Progenitor cell of endocrine pancreas (in vitro differentiated cells): Measurements from ENCODE around the gene SLC2A11. TPM values are rescaled to one million over a fixed set of nuclear protein-coding genes. Genes with fewer than 3 reads are reported as not detected.
A peak's percentile ranks its signal among the peaks of the same experiment; 100 is the strongest.

ENCODE experiments used
- DNase-seq: peaks from one replicate; pipeline ENCODE4 v3.0.0; 2021; ENCODE audit warnings: low spot score; ENCODE audit not compliant: unreplicated experiment
- H3K27ac Mint-ChIP-seq: 2 replicates; pipeline ENCODE4 v1.8.0; 2021; ENCODE audit warnings: mild to moderate bottlenecking, moderate library complexity, mixed read lengths
- H3K27me3 Mint-ChIP-seq: 2 replicates; pipeline ENCODE4 v1.8.0; 2021; ENCODE audit warnings: mixed read lengths
- H3K36me3 Mint-ChIP-seq: 2 replicates; pipeline ENCODE4 v1.8.0; 2022; ENCODE audit warnings: mixed read lengths; ENCODE audit not compliant: insufficient read depth
- H3K4me1 Mint-ChIP-seq: 2 replicates; pipeline ENCODE4 v1.8.0; 2021; ENCODE audit warnings: low read depth, mixed read lengths
- H3K4me3 Mint-ChIP-seq: 2 replicates; pipeline ENCODE4 v1.8.0; 2021; ENCODE audit warnings: low read depth, mild to moderate bottlenecking, moderate library complexity, mixed read lengths
- H3K9me3 Mint-ChIP-seq: 2 replicates; pipeline ENCODE4 v1.8.0; 2021; ENCODE audit warnings: low read depth, mixed read lengths
- total RNA-seq: library from RNA; stranded (reverse); gene quantifications from 2 replicates; pipeline ENCODE4 v1.2.1, GENCODE V29; 2021
- TF ChIP-seq, protein P1 (sequence below): fragments of 200-600 bp; sonication (generic); IDR thresholded peaks from one replicate; pipeline ENCODE4 v1.5.0; 2021; ENCODE audit warnings: antibody characterized with exemption, mild to moderate bottlenecking; ENCODE audit not compliant: unreplicated experiment

SLC2A11 gene
- total RNA-seq, 1 donor from 2014 or later: 39.7 TPM

DNA sequence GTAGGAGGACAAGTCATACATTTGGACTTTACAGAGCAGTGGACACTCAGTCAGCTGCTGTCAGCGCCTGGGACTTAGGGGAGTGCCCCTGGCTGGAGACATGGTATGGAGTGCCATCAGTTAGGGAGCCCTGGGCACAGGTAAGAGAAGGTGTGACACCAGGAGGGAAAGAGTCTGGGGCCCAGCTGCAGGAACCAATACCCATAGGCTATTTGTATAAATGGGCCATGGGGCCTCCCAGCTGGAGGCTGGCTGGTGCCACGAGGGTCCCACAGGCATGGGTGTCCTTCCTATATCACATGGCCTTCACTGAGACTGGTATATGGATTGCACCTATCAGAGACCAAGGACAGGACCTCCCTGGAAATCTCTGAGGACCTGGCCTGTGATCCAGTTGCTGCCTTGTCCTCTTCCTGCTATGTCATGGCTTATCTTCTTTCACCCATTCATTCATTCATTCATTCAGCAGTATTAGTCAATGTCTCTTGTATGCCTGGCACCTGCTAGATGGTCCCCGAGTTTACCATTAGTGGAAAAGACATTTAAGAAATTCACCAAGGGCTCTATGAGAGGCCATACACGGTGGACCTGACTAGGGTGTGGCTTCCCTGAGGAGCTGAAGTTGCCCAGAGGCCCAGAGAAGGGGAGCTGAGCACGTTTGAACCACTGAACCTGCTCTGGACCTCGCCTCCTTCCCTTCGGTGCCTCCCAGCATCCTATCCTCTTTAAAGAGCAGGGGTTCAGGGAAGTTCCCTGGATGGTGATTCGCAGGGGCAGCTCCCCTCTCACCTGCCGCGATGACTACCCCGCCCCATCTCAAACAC, 35.7 kb downstream of the SLC2A11 start:
- H3K4me1 Mint-ChIP-seq: peaks cover 11% of the 10 kb centered on the region
- H3K36me3 Mint-ChIP-seq: peaks cover 9% of the 10 kb centered on the region
- TF ChIP-seq, protein P1, sequence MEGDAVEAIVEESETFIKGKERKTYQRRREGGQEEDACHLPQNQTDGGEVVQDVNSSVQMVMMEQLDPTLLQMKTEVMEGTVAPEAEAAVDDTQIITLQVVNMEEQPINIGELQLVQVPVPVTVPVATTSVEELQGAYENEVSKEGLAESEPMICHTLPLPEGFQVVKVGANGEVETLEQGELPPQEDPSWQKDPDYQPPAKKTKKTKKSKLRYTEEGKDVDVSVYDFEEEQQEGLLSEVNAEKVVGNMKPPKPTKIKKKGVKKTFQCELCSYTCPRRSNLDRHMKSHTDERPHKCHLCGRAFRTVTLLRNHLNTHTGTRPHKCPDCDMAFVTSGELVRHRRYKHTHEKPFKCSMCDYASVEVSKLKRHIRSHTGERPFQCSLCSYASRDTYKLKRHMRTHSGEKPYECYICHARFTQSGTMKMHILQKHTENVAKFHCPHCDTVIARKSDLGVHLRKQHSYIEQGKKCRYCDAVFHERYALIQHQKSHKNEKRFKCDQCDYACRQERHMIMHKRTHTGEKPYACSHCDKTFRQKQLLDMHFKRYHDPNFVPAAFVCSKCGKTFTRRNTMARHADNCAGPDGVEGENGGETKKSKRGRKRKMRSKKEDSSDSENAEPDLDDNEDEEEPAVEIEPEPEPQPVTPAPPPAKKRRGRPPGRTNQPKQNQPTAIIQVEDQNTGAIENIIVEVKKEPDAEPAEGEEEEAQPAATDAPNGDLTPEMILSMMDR: no peak
- H3K4me3 Mint-ChIP-seq: peak overlapping the region; percentile 94
- H3K27me3 Mint-ChIP-seq: no peaks in the 10 kb centered on the region
- DNase-seq: no peak
- H3K9me3 Mint-ChIP-seq: no peaks in the 10 kb centered on the region
- peak overlapping the region; percentile 93 for H3K27ac Mint-ChIP-seq

DNA sequence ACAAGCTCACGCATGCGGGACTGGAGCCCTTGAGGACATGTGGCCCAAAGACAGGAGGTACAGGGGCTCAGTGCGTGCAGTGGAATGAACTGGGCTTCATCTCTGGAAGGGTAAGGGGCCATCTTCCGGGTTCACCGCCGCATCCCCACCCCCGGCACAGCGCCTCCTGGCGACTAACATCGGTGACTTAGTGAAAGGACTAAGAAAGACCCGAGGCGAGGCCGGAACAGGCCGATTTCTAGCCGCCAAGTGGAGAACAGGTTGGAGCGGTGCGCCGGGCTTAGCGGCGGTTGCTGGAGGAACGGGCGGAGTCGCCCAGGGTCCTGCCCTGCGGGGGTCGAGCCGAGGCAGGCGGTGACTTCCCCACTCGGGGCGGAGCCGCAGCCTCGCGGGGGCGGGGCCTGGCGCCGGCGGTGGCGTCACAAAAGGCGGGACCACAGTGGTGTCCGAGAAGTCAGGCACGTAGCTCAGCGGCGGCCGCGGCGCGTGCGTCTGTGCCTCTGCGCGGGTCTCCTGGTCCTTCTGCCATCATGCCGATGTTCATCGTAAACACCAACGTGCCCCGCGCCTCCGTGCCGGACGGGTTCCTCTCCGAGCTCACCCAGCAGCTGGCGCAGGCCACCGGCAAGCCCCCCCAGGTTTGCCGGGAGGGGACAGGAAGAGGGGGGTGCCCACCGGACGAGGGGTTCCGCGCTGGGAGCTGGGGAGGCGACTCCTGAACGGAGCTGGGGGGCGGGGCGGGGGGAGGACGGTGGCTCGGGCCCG, 36.5 kb downstream of the SLC2A11 start, which contains the start of gene MIF:
Gene MIF (plus strand): TSS at position 439 of the 765 bp plus-strand sequence. CDS start 92 bp downstream, at position 531.
- H3K9me3 Mint-ChIP-seq: no peaks in the 10 kb centered on the region
- TF ChIP-seq, protein P1: peak; percentile 92
- no peaks in the 10 kb centered on the region for H3K27me3 Mint-ChIP-seq
- H3K4me1 Mint-ChIP-seq: peaks cover 9% of the 10 kb centered on the region
- peaks cover 9% of the 10 kb centered on the region for H3K36me3 Mint-ChIP-seq
- DNase-seq: peak; percentile 99
- peak within 1 kb of the TSS; percentile 94 for H3K4me3 Mint-ChIP-seq
- H3K27ac Mint-ChIP-seq: peak within 1 kb of the TSS; percentile 99

DNA sequence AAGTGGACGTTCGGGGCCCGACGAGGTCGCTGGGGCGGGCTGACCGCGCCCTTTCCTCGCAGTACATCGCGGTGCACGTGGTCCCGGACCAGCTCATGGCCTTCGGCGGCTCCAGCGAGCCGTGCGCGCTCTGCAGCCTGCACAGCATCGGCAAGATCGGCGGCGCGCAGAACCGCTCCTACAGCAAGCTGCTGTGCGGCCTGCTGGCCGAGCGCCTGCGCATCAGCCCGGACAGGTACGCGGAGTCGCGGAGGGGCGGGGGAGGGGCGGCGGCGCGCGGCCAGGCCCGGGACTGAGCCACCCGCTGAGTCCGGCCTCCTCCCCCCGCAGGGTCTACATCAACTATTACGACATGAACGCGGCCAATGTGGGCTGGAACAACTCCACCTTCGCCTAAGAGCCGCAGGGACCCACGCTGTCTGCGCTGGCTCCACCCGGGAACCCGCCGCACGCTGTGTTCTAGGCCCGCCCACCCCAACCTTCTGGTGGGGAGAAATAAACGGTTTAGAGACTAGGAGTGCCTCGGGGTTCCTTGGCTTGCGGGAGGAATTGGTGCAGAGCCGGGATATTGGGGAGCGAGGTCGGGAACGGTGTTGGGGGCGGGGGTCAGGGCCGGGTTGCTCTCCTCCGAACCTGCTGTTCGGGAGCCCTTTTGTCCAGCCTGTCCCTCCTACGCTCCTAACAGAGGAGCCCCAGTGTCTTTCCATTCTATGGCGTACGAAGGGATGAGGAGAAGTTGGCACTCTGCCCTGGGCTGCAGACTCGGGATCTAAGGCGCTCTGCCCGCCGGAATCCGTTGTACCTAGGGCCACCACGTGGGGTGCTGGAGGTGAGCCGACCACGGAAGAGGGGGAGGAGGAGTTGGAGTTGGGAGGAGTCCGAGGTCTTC, 37.3 kb downstream of the SLC2A11 start:
- H3K36me3 Mint-ChIP-seq: peaks cover 12% of the 10 kb centered on the region
- no peaks in the 10 kb centered on the region for H3K27me3 Mint-ChIP-seq
- H3K4me3 Mint-ChIP-seq: peak overlapping the region; percentile 94

DNA sequence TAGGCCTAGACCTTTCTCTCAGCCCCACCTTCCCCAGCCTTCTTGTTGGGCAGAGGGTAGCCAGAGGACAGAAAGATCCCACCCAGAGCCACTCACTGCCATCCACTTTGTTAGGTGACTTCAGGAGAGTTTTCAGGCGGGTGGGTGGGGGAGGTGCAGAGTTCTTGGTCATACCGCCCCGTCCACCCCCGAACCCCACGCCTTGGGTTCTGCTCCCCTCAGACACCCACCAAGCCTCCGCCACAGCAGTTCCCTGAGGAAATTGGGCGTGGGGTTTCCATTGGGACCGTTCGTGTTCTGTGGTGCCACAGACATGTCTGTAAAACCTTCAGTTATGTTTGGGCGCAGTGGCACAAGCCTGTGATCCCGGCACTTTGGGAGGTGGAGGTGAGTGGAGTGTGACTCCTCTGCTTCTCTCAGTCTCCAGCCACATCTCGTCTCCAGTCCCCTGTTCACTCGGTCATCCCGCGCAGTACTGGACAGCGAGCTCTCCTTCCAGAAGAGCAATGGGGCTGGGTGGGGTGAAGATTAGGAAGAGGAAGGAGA, 38.0 kb downstream of the SLC2A11 start:
- H3K36me3 Mint-ChIP-seq: peaks cover 14% of the 10 kb centered on the region
- H3K4me1 Mint-ChIP-seq: peaks cover 9% of the 10 kb centered on the region
- H3K9me3 Mint-ChIP-seq: peaks cover 5% of the 10 kb centered on the region
- H3K27me3 Mint-ChIP-seq: no peaks in the 10 kb centered on the region
- TF ChIP-seq, protein P1: no peak
- DNase-seq: no peak
- peak overlapping the region; percentile 97 for H3K27ac Mint-ChIP-seq
- peak overlapping the region; percentile 94 for H3K4me3 Mint-ChIP-seq

More for the DNA sequence above, 37.3 kb downstream of the SLC2A11 start:
- Mint-ChIP-seq H3K9me3 (peaks cover 3% of the 10 kb centered on the region), H3K4me1 (peaks cover 9% of the 10 kb centered on the region), H3K27ac (peak overlapping the region; percentile 99)
- TF ChIP-seq, protein P1: peak; percentile 60
- DNase-seq: peak; percentile 69
